Upper lobe of right lung (tissue), 1 donor: Measurements from ENCODE around the gene TICAM1. TPM values are rescaled to one million over a fixed set of nuclear protein-coding genes. Genes with fewer than 3 reads are reported as not detected.
"Not testable (repeated sequence)": the region's sequence is repeated elsewhere in the genome, so short reads cannot be mapped to it uniquely, and the experiment has no call there.

Source experiments
- ATAC-seq: fragments of 200-7000 bp; cut with Tn5 transposase; one replicate; pipeline ENCODE4 v1.9.1; 2020; ENCODE audit warnings: mild to moderate bottlenecking, moderate library complexity
- DNase-seq: peaks from one replicate; pipeline ENCODE4 v3.0.0-alpha.2; 2020
- H3K27ac ChIP-seq: fragments of 200-600 bp; one replicate; pipeline ENCODE4 v1.8.0; 2022
- H3K27me3 ChIP-seq: fragments of 200-600 bp; one replicate; pipeline ENCODE4 v1.8.0; 2022; ENCODE audit warnings: mild to moderate bottlenecking
- H3K36me3 ChIP-seq: fragments of 200-600 bp; one replicate; pipeline ENCODE4 v1.8.0; 2022
- H3K4me1 ChIP-seq: fragments of 200-600 bp; one replicate; pipeline ENCODE4 v1.8.0; 2022
- H3K4me3 ChIP-seq: fragments of 200-600 bp; one replicate; pipeline ENCODE4 v1.8.0; 2022; ENCODE audit warnings: mild to moderate bottlenecking
- H3K9me3 ChIP-seq: fragments of 200-600 bp; one replicate; pipeline ENCODE4 v1.8.0; 2022
- CTCF ChIP-seq: fragments of 200-600 bp; IDR thresholded peaks from one replicate; pipeline ENCODE4 v1.8.0; 2022; ENCODE audit warnings: antibody characterized with exemption
- intact Hi-C: fragments of 100-400 bp; cut with DNase I; formaldehyde crosslinking; loops from one replicate; pipeline ENCODE4 v1.11.0; 2022
- total RNA-seq: library from RNA; stranded (reverse); fragmentation: NEBNext Ultra II Directional; extraction: Animal tissue kit (Norgen Biotek cat#: 25700); gene quantifications from one replicate; pipeline ENCODE4 v1.2.1, GENCODE V29; 2021
- donor health status: DM: no; HTN: yes; CAD: no; lungs with severe emphysema.

The TICAM1 gene
- total RNA-seq, 1 donor from 2014 or later = 16.6 TPM

DNA sequence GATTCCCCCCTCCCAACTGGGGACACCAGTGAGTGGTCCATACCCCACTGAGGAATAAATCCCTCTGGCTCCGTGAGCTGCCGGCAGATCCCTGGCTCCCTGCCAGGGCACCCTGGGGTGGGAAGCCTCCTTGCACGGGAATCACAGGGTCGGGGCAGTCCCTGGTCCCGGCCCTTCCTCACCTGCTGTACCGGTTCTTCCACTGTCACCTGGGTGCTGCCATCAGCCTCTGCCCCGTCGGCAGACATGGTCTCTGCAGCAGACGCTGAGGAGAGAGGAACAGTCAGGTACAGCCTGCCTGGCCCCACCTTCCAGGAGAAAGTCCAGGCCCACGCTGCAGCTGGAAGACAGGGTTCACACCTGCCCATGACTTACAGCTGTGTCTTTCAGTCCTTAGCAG, 29.6 kb upstream of the TICAM1 start:
- intact Hi-C loops = no loop called here
- H3K27ac ChIP-seq = no peak overlapping the region
- ATAC-seq = peak; percentile 45
- H3K4me1 ChIP-seq = peaks cover 2% of the 10 kb centered on the region
- H3K4me3 ChIP-seq = no peak overlapping the region
- H3K36me3 ChIP-seq = peaks cover 42% of the 10 kb centered on the region
- TF ChIP-seq CTCF = no peak
- no peak for DNase-seq
- no peaks in the 10 kb centered on the region for H3K9me3 ChIP-seq
- no peaks in the 10 kb centered on the region for H3K27me3 ChIP-seq

DNA sequence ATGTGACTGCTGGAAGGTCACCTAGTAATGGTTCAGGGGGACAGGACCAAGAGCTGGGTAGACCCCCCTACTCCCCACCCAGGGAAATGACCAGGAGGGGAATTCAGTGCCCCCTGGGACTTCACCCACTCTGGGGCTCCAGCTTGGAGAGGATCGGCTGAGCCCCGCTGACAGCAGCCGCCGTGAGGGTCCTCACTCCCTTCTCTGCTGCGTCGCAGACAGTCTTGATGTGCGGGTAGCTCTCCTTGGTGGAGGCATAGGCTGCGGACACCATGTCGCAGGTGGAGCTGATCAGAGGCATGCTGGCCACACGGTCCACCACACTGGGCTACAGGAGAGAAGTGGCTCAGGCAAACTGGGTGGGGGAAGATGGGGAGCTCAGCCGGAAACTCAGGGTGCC, 28.2 kb upstream of the TICAM1 start:
- no peaks in the 10 kb centered on the region for H3K27me3 ChIP-seq
- intact Hi-C loops = no loop called here
- peaks cover 51% of the 10 kb centered on the region for H3K36me3 ChIP-seq

GRCh38 chr19:4856468-4856867, 25.0 kb upstream of the TICAM1 start:
- ATAC-seq, intact Hi-C loops, H3K27ac ChIP-seq, H3K4me1 ChIP-seq, H3K9me3 ChIP-seq, H3K27me3 ChIP-seq, H3K4me3 ChIP-seq, DNase-seq: not testable (repeated sequence)
- H3K36me3 ChIP-seq = peaks cover 51% of the 10 kb centered on the region

More for the DNA sequence above, 28.2 kb upstream of the TICAM1 start:
- no peak overlapping the region for H3K4me3 ChIP-seq
- no peak for DNase-seq
- no peak overlapping the region for H3K27ac ChIP-seq
- no peaks in the 10 kb centered on the region for H3K9me3 ChIP-seq
- H3K4me1 ChIP-seq = no peaks in the 10 kb centered on the region
- ATAC-seq = no peak
- no peak for TF ChIP-seq CTCF

- H3K4me1 ChIP-seq, H3K4me3 ChIP-seq, H3K27me3 ChIP-seq, DNase-seq, H3K27ac ChIP-seq, H3K9me3 ChIP-seq, ATAC-seq: not testable (repeated sequence)
- intact Hi-C loops = loop anchor here (5.0 kb wide), 1 partner anchor 46 kb away; no protein-coding TSS in a partner anchor
- peaks cover 33% of the 10 kb centered on the region for H3K36me3 ChIP-seq
Measured at GRCh38 chr19:4853506-4853905, 22.0 kb upstream of the TICAM1 start.

DNA sequence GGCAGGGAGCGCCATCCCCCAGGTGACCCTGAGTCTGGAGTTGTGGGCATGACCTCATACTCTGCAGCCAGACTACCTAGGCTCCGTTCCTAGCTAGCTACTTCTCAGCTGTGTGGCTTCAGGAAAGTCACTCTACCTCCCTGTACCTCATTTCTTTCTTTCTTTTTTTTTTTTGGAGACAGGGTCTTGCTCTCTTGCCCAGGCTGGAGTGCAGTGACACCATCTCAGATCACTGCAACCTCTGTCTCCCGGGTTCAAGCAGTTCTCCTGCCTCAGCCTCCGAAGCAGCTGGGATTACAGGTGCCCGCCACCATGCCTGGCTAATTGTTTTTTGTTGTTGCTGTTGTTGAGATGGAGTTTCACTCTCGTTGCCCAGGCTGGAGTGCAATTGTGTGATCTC, 21.0 kb upstream of the TICAM1 start:
- Histone ChIP-seq H3K27me3 (no peaks in the 10 kb centered on the region), H3K27ac (no peak overlapping the region), H3K9me3 (no peaks in the 10 kb centered on the region), H3K4me3 (no peak overlapping the region), H3K4me1 (no peaks in the 10 kb centered on the region), H3K36me3 (peaks cover 38% of the 10 kb centered on the region)
- DNase-seq = no peak
- no peak for ATAC-seq
- TF ChIP-seq CTCF = no peak
- intact Hi-C loops = loop anchor here (5.0 kb wide), 1 partner anchor 45 kb away; no protein-coding TSS in a partner anchor

DNA sequence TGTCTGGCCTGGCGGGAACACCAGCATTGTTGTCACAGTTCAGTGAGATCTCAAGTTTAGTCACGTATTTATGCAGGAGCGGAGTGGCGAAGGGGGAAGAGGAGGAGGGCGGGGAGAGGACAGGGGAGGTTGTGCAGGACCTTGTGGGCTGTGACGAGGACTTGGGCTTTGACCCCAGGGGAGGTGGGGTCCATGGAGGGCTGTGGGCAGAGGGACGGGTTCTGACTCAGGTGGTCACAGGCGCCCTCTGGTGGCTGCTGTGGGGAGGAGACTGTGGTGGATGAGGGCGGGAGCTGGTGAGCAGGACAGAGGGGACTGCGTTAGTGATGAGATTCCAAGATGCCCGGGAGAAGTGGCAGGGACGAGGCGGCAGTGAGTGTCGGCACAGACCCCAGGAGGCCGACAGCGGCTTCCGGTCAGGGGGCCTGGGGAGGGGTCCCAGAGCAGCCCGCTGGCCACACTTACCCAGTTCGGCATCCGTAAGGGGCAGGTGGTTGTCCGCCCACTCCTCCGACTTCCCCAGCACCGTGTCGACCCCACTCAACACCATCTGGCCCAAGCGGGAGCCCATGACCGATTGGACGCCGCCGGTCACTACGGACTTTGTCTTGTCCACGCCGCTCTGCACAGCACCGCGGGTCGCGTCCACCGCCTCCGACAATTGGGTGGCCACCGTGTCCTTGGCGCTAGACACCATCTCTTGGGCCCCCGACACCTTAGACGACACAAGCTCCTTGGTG, 20.2 kb upstream of the TICAM1 start:
- peak; percentile 87 for TF ChIP-seq CTCF
- peaks cover 35% of the 10 kb centered on the region for H3K36me3 ChIP-seq
- H3K9me3 ChIP-seq = no peaks in the 10 kb centered on the region
- no peaks in the 10 kb centered on the region for H3K27me3 ChIP-seq
- H3K4me1 ChIP-seq = no peaks in the 10 kb centered on the region
- H3K4me3 ChIP-seq = no peak overlapping the region
- ATAC-seq (peak; percentile 93), DNase-seq (peak; percentile 83)
- intact Hi-C loops = loop anchor here (5.0 kb wide), 1 partner anchor 44 kb away; no protein-coding TSS in a partner anchor
- no peak overlapping the region for H3K27ac ChIP-seq
